Activated naive CD4-positive, alpha-beta T cell treated with anti-CD3 and anti-CD28 coated beads, Interleukin-2, amount 50 U/mL, for 72 hours (primary cell): ENCODE results near the gene SLC7A1. TPM values are rescaled to one million over a fixed set of nuclear protein-coding genes. Genes with fewer than 3 reads are reported as not detected.

Experiments used
- ATAC-seq, 2 donors: fragments of 150-1000 bp; cut with Tn5 transposase; 2 replicates each; pipeline ENCODE4 v1.10.0; 2021; ENCODE audit warnings: mild to moderate bottlenecking in 2 of 2, moderate library complexity in 2 of 2
- DNase-seq, 2 donors: peaks; one replicate each; pipeline ENCODE4 v3.0.0; 2021 to 2022; ENCODE audit warnings: low spot score in 2 of 2
- H3K27ac Mint-ChIP-seq, 2 donors: one replicate each; pipeline ENCODE4 v1.8.0; 2022; ENCODE audit warnings: mild to moderate bottlenecking in 2 of 2, mixed read lengths in 2 of 2
- H3K36me3 Mint-ChIP-seq, 2 donors: one replicate each; pipeline ENCODE4 v1.8.0; 2022; ENCODE audit warnings: mixed read lengths in 2 of 2
- H3K9me3 Mint-ChIP-seq, 2 donors: one replicate each; pipeline ENCODE4 v1.8.0; 2022; ENCODE audit warnings: mixed read lengths in 2 of 2
- total RNA-seq, 2 donors: library from RNA; stranded (reverse); gene quantifications; one replicate each; pipeline ENCODE4 v1.2.3, GENCODE V29; 2022

Gene SLC7A1
- total RNA-seq, 2 donors from 2014 or later: 63.8 to 92.7 TPM

DNA sequence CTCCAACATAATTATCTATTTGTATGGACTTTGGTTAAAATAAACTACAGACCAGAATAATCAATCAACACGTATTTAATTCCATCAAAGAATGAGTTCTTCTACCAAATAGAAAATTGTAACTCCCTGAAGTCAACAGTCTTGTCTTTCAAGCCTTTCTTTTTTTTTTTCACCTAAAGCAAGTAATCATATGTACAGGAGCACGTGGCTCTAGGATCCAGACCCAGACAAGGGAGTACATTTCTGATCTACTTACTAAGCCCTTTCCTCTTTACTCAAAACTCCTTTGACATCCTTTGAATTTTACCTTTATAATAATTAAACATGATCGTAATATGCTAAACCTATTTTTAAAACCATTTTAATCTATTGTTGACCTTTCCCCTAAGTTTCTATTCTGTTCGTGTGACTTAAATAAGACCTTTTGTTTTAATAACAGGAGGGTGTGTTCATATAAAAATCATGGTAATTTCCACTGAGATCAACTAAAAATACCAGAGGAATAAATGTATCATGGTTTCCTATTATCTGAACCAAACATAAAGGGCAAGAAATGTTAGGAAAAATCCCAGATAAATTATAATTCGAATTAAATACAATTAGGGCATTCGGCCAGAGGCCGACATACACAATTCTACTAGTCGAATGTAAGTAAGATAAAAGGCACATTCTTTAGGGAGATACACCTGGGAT lies 1.7 kb downstream of the SLC7A1 start:
- peak overlapping the region; percentile 93 to 97 for H3K27ac Mint-ChIP-seq
- ATAC-seq (no peak), DNase-seq (no peak)
- peaks cover 23 to 44% of the 10 kb centered on the region in 2 donors for H3K36me3 Mint-ChIP-seq
- H3K9me3 Mint-ChIP-seq: no peaks in the 10 kb centered on the region

- ATAC-seq: no peak
- no peak for DNase-seq
- H3K27ac Mint-ChIP-seq: peak overlapping the region in 1 of 2 donors; percentile 80
- H3K9me3 Mint-ChIP-seq: no peaks in the 10 kb centered on the region
- H3K36me3 Mint-ChIP-seq: peaks cover 30 to 56% of the 10 kb centered on the region in 2 donors
These were observed 4.2 kb downstream of the SLC7A1 start for GRCh38 chr13:29591310-29591709.

GRCh38 chr13:29589967-29590366 lies 5.5 kb downstream of the SLC7A1 start:
- ATAC-seq (no peak), DNase-seq (no peak)
- Mint-ChIP-seq H3K36me3 (peaks cover 30 to 57% of the 10 kb centered on the region in 2 donors), H3K27ac (peak overlapping the region; percentile 29 to 42), H3K9me3 (no peaks in the 10 kb centered on the region)

- H3K27ac Mint-ChIP-seq: peak overlapping the region; percentile 42 to 79
- ATAC-seq (no peak), DNase-seq (no peak)
- H3K9me3 Mint-ChIP-seq: no peaks in the 10 kb centered on the region
- H3K36me3 Mint-ChIP-seq: peaks cover 26 to 55% of the 10 kb centered on the region in 2 donors
These were observed 6.3 kb downstream of the SLC7A1 start for GRCh38 chr13:29589234-29589633.

DNA sequence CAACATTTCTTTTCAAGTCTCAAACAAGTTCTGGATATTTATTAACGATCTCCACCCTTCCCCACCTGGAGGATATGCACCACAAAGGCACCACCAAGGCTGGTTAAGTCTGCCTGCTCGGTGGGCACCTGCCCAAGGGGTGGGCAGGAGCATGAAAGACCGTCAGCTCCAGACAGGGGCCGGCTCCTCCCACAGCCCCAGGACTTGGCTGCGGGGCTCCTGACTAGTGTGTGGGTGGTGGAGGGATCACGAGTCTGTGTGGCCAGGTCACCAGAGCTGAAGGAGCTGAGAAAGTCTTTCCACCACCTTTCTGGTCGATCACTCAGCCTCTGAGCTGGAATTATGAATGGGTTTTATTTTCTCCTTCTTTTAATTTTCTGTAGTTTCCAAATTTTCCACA lies 7.8 kb downstream of the SLC7A1 start:
- no peak for DNase-seq
- Mint-ChIP-seq H3K9me3 (no peaks in the 10 kb centered on the region), H3K27ac (no peak overlapping the region), H3K36me3 (peaks cover 13 to 46% of the 10 kb centered on the region in 2 donors)
- ATAC-seq: no peak

DNA sequence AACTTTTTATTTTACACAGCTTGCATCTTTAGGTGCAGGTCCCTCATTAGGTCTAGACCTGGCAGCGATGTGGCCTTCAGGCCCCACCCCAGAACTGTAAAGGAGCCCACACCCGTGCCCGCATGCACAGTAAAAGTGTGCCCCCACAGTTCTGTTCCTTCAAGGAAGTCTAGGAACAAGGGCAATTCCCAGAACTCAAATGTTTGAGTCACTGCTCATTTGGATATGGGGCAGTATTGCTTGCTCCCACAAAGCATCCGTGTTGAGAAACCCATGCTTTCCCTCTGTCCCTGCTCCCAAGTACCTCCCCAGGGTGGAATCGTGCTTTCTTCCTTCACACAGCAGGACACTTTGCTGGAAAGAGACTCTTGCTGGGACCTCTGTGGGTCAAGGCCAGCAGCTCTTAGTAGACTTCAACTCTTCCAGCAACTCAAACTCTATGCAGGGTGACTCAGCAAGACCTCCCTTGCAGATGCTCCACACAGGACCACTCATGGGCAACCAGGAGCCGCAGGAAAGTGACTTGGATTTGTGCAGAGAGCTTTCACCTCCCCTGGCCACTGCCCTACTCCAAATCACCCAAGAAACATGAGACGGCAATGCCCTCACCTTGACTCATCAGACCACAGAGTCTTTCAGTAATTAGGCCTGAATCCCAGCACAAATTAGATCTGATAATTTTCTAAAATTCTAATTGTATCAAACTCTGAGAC lies 12.3 kb downstream of the SLC7A1 start:
- Mint-ChIP-seq H3K27ac (peak overlapping the region; percentile 16 to 92), H3K36me3 (peaks cover 10 to 17% of the 10 kb centered on the region in 2 donors), H3K9me3 (no peaks in the 10 kb centered on the region)
- no peak for ATAC-seq
- DNase-seq: no peak

DNA sequence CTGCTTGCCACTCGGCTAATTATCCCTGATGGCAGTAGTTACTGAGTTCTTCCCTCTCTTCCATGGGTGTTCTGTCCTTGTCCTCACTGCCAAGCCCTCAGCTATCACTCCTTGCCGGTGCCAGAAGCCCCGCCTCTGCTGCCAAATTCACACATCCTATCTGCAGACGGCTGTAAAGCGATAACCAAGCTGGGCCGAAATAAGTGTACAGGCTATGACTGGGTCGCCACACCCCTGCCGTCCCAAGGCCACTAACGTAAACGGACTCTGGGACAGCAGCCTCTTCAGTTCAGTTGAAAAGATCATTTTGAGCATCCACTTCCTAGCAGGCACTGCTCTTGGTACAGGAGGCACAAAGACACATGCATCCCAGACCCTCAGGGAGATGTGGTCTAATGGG lies 13.3 kb downstream of the SLC7A1 start:
- Mint-ChIP-seq H3K9me3 (no peaks in the 10 kb centered on the region), H3K36me3 (peaks cover 6 to 14% of the 10 kb centered on the region in 2 donors), H3K27ac (peak overlapping the region in 1 of 2 donors; percentile 65)
- DNase-seq (no peak), ATAC-seq (no peak)

GRCh38 chr13:29581666-29582065 lies 13.8 kb downstream of the SLC7A1 start:
- DNase-seq (no peak), ATAC-seq (no peak)
- Mint-ChIP-seq H3K36me3 (peaks cover 6 to 11% of the 10 kb centered on the region in 2 donors), H3K27ac (peak overlapping the region in 1 of 2 donors; percentile 29), H3K9me3 (no peaks in the 10 kb centered on the region)

DNA sequence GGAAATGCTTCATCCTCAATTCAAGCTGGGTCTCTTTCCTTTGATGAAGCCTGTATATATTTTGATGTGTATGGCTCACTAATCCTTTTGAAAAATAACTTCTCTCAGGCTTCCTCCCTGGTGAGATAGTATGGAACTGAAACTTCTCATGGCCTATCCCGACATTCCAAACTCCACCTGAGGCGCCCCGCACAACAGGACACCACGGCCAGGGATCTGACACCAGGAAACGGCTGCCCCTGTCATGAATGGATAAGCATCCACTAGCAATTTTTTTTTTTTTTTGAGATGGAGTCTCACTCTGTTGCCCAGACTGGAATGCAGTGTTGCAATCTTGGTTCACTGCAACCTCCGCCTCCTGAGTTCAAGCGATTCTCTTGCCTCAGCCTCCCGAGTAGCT lies 16.4 kb downstream of the SLC7A1 start:
- Mint-ChIP-seq H3K36me3 (peaks cover 6 to 7% of the 10 kb centered on the region in 2 donors), H3K9me3 (no peaks in the 10 kb centered on the region), H3K27ac (no peak overlapping the region)
- no peak for ATAC-seq
- DNase-seq: no peak

DNA sequence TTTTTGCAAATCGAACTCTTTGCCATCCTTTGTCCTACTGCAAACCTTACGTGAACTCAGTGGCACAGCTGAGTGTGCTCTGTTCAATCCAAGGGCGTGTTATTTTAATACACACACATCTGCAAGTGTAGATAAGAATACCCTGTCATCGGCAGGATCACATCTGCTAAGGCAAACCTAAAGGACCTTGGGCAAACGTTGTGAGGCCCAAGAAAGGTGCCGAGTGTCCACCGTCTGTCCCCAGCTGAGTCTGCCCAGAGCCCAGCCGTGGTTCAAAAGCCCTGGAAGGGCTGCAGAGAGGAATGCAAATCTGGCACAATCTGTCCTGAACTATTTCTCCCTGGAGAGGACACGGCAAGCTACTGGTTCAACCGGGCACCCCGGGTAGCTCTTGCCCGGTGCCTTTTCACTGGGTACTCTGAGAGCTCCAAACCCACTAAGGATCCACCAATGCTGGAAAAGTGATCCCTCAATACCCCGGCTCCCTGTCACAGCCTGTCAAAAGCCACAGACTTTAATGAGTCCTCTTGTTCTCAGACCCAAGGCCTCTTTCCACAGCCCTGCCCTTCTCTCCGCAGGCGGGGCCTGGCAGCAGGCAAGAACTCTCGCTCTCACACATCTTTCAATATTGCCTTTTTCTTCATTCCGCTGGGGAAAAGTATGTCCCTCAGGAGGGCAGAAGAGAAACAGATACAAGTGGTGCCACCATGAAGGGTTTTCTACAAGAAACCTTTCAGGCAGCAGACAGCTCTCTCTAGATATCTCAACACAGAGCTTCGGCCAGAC lies 17.0 kb downstream of the SLC7A1 start:
- ATAC-seq: no peak
- no peak for DNase-seq
- Mint-ChIP-seq H3K36me3 (peaks cover 3 to 6% of the 10 kb centered on the region in 2 donors), H3K9me3 (no peaks in the 10 kb centered on the region), H3K27ac (no peak overlapping the region)

- peaks cover 0 to 6% of the 10 kb centered on the region in 2 donors for H3K36me3 Mint-ChIP-seq
- no peaks in the 10 kb centered on the region for H3K9me3 Mint-ChIP-seq
- no peak for DNase-seq
- no peak overlapping the region for H3K27ac Mint-ChIP-seq
- ATAC-seq: no peak
These were observed 18.1 kb downstream of the SLC7A1 start for GRCh38 chr13:29577136-29578051.

GRCh38 chr13:29576581-29576980 lies 18.9 kb downstream of the SLC7A1 start:
- DNase-seq: no peak
- Mint-ChIP-seq H3K9me3 (no peaks in the 10 kb centered on the region), H3K27ac (peak overlapping the region; percentile 12 to 18), H3K36me3 (peaks cover 0 to 6% of the 10 kb centered on the region in 2 donors)
- no peak for ATAC-seq

GRCh38 chr13:29575098-29575497 lies 20.4 kb downstream of the SLC7A1 start:
- H3K27ac Mint-ChIP-seq: no peak overlapping the region
- peaks cover 0 to 6% of the 10 kb centered on the region in 2 donors for H3K36me3 Mint-ChIP-seq
- no peaks in the 10 kb centered on the region for H3K9me3 Mint-ChIP-seq
- no peak for ATAC-seq
- no peak for DNase-seq

DNA sequence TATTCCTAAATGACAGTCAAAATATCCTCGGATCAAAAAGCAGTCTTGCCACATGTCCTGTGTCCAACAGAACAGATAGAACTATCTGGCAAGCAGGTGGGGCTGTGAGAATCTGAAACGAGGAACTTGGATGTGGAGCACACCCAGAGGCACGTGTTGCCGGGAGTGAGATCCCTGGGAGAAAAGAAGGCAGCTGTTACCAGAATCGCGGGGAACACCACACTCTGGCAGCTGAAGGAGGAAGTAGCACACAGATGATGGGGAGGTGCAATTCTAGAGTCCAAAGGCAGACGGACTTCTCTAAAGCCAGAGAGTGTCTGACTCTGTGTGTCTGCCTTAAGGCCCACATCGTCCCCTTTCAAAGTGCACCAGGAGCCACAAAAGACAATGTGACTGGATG lies 22.3 kb downstream of the SLC7A1 start:
- Mint-ChIP-seq H3K27ac (no peak overlapping the region), H3K36me3 (no peaks in the 10 kb centered on the region), H3K9me3 (no peaks in the 10 kb centered on the region)
- DNase-seq: no peak
- no peak for ATAC-seq

- no peak for ATAC-seq
- H3K36me3 Mint-ChIP-seq: no peaks in the 10 kb centered on the region
- H3K9me3 Mint-ChIP-seq: no peaks in the 10 kb centered on the region
- peak overlapping the region; percentile 19 to 86 for H3K27ac Mint-ChIP-seq
- no peak for DNase-seq
These were observed 22.9 kb downstream of the SLC7A1 start for GRCh38 chr13:29572575-29572974.

DNA sequence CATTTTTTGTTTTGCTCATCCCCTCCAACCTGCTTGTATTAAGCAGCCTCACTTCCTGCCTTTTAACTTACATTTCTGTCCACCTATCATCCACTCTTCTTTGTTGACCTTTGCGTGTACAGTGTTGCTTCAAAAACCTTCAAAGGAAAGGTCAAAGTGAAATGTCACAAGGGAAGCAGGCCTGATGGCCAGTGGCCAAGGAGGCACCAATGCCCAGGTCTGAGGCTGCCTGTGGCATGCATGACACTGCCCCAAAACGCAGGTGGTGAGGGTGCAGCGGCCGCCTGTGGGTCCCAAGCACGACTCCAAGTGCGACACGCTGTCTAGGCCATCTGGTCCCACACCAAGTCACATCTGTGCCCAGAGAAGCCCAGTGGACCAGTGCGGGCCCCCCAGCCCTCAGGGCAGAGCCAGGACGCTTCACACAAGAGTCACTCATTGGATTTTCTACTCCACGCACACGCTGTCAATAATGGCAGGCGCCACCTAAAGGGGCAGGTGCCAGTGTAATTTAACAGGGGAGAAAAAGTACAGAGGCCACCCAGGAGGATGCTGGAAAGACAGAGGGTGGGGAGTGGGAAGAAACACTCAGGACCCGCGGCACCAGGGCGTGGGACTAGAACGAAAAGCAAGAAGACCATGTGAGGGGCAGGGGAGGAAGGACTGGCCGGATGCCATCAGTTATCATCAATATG lies 23.5 kb downstream of the SLC7A1 start:
- peak overlapping the region; percentile 86 to 92 for H3K27ac Mint-ChIP-seq
- no peaks in the 10 kb centered on the region for H3K9me3 Mint-ChIP-seq
- ATAC-seq: no peak
- no peaks in the 10 kb centered on the region for H3K36me3 Mint-ChIP-seq
- DNase-seq: no peak
